AG08396 (cell line): Measurements from ENCODE around the gene PROC.

Source experiments
- DNase-seq: peaks from one replicate; pipeline ENCODE4 v3.0.0; 2012; ENCODE audit warnings: low spot score, mixed read lengths

PROC gene

DNA sequence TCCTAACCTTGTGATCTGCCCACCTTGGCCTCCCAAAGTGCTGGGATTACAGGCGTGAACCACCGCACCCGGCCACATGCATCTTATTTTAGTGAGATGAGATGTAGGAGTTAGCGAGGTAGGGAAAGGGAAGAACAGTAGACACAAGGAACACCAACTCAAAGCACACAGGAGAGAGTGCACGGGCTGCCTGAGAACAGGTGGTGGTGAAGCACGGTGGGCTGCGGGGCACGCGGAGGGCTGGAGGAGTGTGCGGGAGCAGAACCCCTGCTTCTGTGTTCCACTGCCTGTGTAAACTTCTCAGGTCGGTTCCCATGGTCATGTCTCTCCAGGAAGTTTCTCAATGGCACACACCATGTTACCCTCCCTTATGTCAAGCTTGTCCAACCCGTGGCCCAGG lies 38.7 kb downstream of the PROC start:
- DNase-seq, result no peak

DNA sequence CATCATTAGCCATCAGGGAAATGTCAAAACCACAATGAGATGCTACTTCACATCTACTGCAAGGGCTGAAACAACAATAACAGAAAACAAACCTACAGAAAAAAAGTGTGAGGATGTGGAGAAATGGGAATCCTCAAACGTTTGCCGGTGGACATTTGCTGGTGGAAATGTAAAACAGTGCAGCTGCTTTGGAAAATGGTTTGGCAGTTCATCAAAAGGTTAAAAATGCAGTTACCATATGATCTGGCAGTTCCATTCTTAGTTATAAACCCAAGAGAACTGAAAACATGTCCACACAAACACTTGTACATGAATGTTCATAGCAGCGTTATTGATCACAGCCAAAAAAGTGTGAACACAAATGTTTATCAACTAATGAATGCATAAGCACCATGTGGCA lies 44.2 kb downstream of the PROC start:
- no peak for DNase-seq

DNA sequence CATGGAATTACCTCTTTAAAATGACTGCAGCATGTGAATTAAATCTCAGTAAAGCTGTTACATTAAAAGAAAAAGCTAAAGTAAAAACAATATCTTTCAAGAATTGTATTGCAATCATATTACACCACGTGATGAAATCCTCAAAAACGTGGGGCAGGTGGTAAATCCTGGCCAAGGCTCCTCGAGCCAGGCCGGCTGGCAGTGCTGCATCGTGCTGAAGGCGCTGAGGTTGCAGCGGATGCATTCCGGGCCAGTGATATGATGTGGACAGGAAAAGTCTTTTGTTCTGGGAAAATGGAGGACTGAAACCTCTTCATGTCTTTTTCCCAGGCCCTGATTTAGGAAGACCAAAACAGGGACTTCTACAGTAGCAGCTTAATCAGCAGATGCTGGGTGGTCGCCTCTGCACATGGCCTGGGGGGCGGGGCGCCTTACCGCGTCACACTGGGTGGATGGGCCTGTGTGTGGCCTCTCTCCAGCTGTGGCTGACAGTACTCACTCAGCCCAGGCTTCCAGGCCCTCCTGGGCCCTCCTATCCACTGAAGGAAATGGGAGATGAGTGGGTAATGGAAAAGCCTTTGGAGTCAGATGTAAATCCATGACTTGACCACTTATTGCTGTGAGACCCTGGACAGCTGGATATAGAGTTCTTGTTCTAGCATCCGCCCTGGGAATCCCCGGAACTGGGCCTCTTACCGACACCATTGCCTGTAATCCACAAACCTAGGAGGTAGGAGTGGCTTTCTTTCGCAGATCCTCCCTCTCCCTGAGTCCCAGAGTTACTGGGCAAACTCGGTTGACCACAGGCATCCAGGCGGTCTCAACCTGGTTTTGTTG lies 45.1 kb downstream of the PROC start:
- no peak for DNase-seq

DNA sequence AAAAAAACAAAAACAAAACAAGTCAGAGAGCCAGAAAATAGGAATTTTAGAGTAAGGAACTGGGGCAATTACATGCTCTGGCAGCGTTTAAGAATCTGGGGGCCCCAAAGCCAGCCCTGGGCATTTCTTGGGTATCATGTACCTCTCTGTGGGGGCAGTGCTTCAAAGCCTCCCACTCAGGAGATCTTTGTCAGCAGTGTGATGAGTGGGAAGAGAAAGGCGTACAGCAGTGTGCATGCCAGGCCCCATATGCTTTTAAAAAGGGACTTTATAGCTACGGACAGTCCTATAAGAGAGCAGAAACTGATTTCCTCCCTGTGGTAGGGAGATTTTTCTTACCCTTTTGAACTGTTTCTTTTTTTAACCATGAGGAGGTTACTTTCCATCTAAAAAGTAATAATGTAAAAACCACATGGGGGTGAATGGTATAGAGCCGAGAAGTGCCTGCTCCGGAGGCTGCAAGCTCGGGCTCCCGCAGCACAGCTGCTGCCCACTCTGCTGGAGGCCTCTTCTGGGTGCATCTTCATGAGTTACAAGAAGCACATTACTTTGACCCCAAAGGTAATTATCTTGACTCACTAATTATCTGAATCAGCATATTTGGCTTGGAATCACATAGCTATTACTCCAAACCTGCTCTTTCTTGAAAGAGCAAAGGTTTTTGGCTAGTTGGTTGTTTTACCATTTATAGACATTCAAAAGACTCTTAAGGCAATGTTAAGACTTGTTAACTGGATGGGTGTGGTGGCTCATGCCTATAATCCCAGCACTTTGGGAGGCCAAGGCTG lies 46.4 kb downstream of the PROC start:
- DNase-seq, result no peak

DNA sequence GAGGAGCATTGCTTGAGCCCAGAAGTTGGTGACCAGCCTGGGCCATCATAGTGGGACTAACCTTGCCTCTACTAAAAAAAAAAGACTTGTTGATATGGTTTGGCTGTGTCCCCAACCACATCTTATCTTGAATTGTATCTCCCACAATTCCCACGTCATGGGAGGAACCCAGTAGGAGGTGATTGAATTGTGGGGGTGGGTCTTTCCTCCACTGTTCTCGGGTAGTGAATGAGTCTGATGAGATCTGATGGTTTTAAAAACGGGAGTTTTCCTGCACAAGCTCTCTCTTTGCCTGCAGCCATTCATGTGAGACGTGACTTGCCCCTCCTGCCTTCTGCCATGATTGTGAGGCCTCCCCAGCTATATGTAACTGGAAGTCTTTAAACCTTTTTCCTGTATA lies 47.0 kb downstream of the PROC start:
- DNase-seq, result no peak

DNA sequence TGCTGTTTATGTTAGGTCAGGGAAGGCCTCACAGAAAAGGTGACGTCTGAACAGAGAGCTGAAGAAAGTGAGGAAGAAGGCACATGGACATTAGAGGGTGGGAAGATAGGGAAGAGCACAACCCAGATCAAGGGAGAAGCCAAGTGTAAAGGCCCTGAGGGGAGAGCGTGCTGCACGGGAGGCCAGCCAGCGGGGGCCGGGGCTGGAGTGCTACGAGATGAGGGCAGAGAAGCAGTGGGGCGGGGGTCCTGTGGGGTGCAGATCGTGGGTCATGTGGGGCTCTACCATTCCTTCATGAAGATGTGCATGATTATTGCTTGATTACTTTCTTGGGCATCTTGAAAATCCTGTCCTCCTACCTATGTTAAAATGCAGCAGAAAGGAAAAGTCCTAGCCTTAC lies 50.8 kb downstream of the PROC start:
- DNase-seq, result no peak

DNA sequence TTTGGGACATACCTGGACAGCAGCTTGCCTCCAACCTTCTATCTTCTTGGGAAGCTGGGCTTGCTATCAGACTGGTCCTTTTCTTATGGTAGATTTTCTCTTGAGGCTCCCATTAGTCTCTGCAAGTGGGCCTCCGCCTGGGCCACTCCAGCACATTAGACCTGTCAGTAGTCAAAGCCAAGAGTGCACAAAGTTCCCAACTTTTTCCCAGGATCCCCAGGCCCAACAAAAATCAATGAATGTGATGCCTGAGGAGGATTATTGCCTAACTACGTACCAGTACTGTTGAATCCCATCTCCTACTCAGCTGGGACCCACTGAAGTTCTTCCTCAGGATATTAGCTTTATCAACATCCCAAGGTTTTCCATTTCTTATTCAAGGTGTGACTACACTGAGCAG lies 51.7 kb downstream of the PROC start:
- no peak for DNase-seq

DNA sequence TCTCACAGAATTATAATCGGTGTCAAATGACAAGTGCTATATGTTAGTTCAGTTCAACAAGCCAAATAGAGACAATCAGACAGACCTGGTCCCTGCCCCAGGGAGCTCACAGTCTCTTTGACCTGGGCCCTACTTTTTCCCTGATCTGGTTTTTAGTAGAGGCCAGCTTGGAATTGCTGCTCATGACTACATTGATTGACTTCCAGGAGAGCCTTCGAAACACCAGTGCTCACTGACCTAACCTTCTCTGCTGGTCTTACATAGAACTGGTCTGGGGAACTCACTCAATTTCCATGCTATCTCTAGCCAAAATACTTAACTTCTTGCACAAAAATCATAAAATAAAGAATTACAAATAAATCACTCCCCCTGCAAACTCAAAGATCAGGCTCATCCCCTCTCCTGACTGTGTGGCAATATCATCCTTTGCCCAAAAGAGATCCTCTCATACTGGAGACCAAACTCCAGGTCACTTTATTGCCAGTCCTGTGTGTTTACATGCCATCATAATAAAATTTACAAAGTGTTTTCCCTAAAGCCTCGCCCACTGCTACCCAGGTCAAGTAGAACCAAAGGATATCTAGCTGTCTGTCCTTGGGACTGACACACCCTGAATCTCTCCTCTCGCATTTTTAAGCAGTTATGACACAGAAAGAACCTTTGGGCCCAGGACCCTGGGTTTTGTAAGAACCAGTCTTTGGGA lies 53.2 kb downstream of the PROC start:
- DNase-seq, result no peak

DNA sequence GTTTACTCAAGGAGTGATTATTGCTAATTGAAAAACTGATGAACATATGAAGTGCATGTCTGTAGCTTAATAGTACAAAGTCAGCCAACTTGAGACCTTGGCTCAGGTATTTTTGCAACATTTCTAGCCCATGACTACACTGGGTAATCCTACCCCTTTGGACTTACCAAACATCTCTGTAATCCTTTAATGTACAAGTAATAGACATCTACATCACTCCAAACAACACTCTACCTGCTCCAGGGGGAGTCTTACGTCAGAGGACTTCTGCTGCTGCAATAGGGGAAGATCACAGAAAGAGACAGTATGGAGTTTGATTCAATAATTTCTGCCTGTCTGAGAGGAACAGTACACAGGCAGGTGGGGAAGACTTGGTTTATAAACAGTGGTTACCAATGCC lies 54.0 kb downstream of the PROC start:
- no peak for DNase-seq

DNA sequence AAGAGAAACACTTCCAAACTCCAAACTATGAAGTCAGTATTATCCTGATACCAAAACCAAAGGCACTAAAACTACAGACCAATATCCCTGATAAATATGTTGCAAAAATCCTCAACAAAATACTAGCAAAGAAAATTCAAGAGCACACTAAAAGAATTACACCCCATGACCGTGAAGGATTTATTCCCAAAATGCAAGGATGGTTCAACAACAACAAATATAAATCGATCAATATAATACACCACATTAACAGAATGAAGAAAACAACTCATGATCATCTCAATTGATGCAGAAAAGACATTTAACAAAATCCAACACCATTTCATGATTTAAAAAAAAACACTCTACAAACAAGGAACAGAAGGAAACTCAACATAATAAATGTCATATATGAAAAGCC lies 57.6 kb downstream of the PROC start:
- no peak for DNase-seq
